Common myeloid progenitor, CD34-positive (primary cell): ENCODE data around the gene PCSK5.

Source experiments
- CTCF ChIA-PET: fragments of 350-600 bp; sonication (Branson Sonifier 250); formaldehyde crosslinking; loops from one replicate; lab custom pipeline; 2021; ENCODE audit warnings: antibody characterized with exemption; lab: Charles Lee
- POLR2A ChIA-PET: fragments of 350-600 bp; sonication (Branson Sonifier 250); formaldehyde crosslinking; loops from one replicate; lab custom pipeline; 2021; ENCODE audit warnings: antibody characterized with exemption; lab: Charles Lee
- DNase-seq, 3 donors: peaks; one replicate each; pipeline versions ENCODE4 v3.0.0 to v3.0.0-alpha.2; 2013
- H3K27ac ChIP-seq, 2 experiments: 1 replicate in 1 of 2; 2 replicates in 1 of 2; pipeline ENCODE4 v1.7.0; 2013; ENCODE audit warnings: inconsistent platforms in 2 of 2, low read length in 2 of 2, mild to moderate bottlenecking in 2 of 2, low read depth in 1 of 2, moderate library complexity in 1 of 2; ENCODE audit not compliant: severe bottlenecking in 2 of 2, insufficient read depth in 1 of 2, poor library complexity in 1 of 2
- H3K27me3 ChIP-seq, 5 experiments: replicated peaks in 2 of 5; 1 replicate in 3 of 5; 2 replicates in 2 of 5; pipeline versions ENCODE4 v1.6.1 to v1.7.0; 2013; ENCODE audit warnings: low read length in 4 of 5, mild to moderate bottlenecking in 2 of 5, moderate library complexity in 2 of 5, inconsistent platforms in 1 of 5; ENCODE audit not compliant: insufficient read depth in 5 of 5, control insufficient read depth in 4 of 5
- H3K36me3 ChIP-seq, 4 experiments: 1 replicate in 2 of 4; 2 replicates in 2 of 4; pipeline versions ENCODE4 v1.6.1 to v1.7.0; 2013; ENCODE audit warnings: low read length in 3 of 4, control low read depth in 1 of 4, mild to moderate bottlenecking in 1 of 4; ENCODE audit not compliant: control insufficient read depth in 4 of 4, insufficient read depth in 4 of 4
- H3K4me1 ChIP-seq, 4 experiments: 1 replicate in 3 of 4; 2 replicates in 1 of 4; pipeline versions ENCODE4 v1.6.1 to v1.7.1; 2013; ENCODE audit warnings: low read length in 3 of 4, mild to moderate bottlenecking in 3 of 4, control low read depth in 1 of 4, inconsistent platforms in 1 of 4, moderate library complexity in 1 of 4; ENCODE audit not compliant: control insufficient read depth in 4 of 4, insufficient read depth in 4 of 4; ENCODE audit errors: control extremely low read depth in 1 of 4
- H3K4me3 ChIP-seq, 7 experiments: 1 replicate in 4 of 7; 2 replicates in 3 of 7; pipeline versions ENCODE4 v1.5.1 to v1.7.0; 2013; ENCODE audit warnings: mild to moderate bottlenecking in 7 of 7, low read length in 6 of 7, moderate library complexity in 6 of 7, inconsistent platforms in 2 of 7, low read depth in 2 of 7, control low read depth in 1 of 7; ENCODE audit not compliant: insufficient read depth in 4 of 7, control insufficient read depth in 1 of 7; ENCODE audit errors: extremely low read depth in 1 of 7
- H3K9me3 ChIP-seq, 5 experiments: 1 replicate in 4 of 5; 2 replicates in 1 of 5; pipeline versions ENCODE4 v1.6.1 to v1.7.1; 2013; ENCODE audit warnings: low read length in 4 of 5, mild to moderate bottlenecking in 2 of 5, inconsistent platforms in 1 of 5, low read depth in 1 of 5, moderate library complexity in 1 of 5; ENCODE audit not compliant: control insufficient read depth in 4 of 5, insufficient read depth in 2 of 5; ENCODE audit errors: control extremely low read depth in 1 of 5
- WGBS: methylation state at CpG from one replicate; pipeline ENCODE4 v1.1.5; 2013; ENCODE audit not compliant: insufficient coverage; 5-methylcytosine and 5-hydroxymethylcytosine counted together

The PCSK5 gene

GRCh38 chr9:76115982-76116646 lies 225.6 kb downstream of the PCSK5 start:
- DNase-seq = no peak
- H3K4me1 ChIP-seq = no peaks in the 10 kb centered on the region
- WGBS = 88% methylated on average over 1 of the region's 2 CpGs
- ChIA-PET CTCF (no interaction called here), POLR2A (no interaction called here)
- H3K9me3 ChIP-seq = no peaks in the 10 kb centered on the region
- no peaks in the 10 kb centered on the region for H3K36me3 ChIP-seq
- no peak overlapping the region for H3K27ac ChIP-seq
- no peaks in the 10 kb centered on the region for H3K27me3 ChIP-seq
- no peak overlapping the region for H3K4me3 ChIP-seq

DNA sequence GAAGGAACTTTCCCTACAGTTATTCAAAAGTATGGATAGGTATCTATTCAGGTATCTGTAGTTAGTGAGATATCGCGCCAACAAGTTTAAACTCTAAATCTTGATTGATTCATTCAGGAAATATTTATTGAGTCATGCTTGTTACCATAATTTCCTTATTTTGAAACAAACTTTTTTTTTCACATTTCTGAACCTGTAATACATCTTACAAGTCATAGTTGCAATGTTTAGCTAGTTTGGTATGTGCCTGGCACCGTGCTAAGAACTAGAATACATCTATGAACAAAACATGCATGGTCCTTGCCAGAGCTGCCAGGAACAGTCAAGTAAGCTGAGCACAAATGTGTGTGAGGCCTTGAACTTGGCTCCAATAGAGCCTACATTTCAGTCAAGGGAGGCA lies 226.4 kb downstream of the PCSK5 start:
- Histone ChIP-seq H3K4me1 (no peaks in the 10 kb centered on the region), H3K4me3 (no peak overlapping the region), H3K27me3 (no peaks in the 10 kb centered on the region), H3K9me3 (no peaks in the 10 kb centered on the region), H3K36me3 (no peaks in the 10 kb centered on the region), H3K27ac (no peak overlapping the region)
- no peak for DNase-seq
- POLR2A ChIA-PET = no interaction called here
- WGBS = 100% methylated on average over 1 of the region's 3 CpGs
- CTCF ChIA-PET = no interaction called here

DNA sequence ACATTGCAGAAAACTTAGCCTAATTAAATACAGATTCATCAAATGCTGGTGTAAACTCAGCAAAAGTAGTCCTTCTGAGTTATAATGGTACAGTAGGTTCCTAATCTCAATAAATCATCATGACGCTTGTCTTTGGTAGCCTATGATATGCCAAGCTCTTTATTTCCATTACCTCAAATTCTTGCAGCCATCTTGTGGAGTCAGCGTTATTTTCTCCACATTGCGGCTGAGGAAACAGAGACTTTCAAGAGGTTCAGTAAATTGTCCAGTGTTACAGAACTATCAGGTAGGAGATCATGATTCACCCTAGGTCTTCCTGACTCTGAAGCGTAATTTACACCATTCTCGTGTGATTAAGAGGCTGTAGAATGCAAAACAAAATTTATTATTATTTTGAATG lies 237.2 kb downstream of the PCSK5 start:
- 95% methylated on average over 4 of the region's 5 CpGs for WGBS
- no peak overlapping the region for H3K27ac ChIP-seq
- no peaks in the 10 kb centered on the region for H3K36me3 ChIP-seq
- H3K4me3 ChIP-seq = no peak overlapping the region
- CTCF ChIA-PET = no interaction called here
- POLR2A ChIA-PET = no interaction called here
- no peaks in the 10 kb centered on the region for H3K4me1 ChIP-seq
- DNase-seq = no peak
- H3K9me3 ChIP-seq = peaks cover 0 to 3% (median 0%) of the 10 kb centered on the region in 5 experiments
- no peaks in the 10 kb centered on the region for H3K27me3 ChIP-seq

DNA sequence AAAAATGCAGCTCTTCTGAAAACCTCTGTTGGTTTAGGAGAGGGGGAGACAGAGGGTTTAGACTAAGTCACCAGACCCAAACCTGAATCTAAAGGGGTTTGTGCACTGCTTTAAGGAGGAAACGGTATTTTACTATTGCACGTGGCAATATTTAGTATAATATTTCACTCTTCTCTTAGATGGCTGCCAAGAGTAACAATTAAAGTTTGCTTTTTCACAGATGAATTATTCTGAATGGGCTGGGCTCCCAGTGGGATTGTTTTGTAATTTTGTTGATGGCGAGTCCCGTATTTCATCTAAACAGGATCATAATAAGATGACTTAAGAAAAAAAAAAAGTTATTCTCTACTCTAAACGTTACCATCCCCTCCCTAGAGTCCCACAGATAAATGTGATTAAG lies 245.4 kb downstream of the PCSK5 start:
- Histone ChIP-seq H3K4me3 (no peak overlapping the region), H3K36me3 (no peaks in the 10 kb centered on the region), H3K27me3 (no peaks in the 10 kb centered on the region), H3K27ac (no peak overlapping the region), H3K9me3 (no peaks in the 10 kb centered on the region), H3K4me1 (no peaks in the 10 kb centered on the region)
- ChIA-PET CTCF (no interaction called here), POLR2A (no interaction called here)
- no CpG with 5 or more reads among the region's 5 CpGs for WGBS
- no peak for DNase-seq

DNA sequence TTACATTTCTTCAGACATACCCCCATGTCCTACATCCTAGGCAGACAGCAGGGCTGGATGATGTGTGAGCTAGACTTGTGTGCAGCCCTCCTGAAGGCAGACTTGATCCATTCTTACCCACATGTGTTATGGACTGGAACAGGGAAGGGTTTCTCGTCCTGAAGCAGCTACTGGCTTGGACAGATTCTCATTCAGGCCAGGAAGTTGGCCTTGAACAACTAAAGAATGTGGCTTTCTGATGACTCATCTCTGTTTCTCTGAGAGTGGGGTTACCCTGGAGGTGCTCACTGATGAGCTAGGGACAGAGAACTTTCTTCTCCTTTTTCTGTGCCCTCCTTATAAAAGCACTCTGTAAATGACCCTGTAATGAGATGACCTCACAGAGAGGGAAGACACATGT lies 246.5 kb downstream of the PCSK5 start:
- Histone ChIP-seq H3K27ac (no peak overlapping the region), H3K27me3 (no peaks in the 10 kb centered on the region), H3K4me1 (no peaks in the 10 kb centered on the region), H3K4me3 (no peak overlapping the region), H3K9me3 (no peaks in the 10 kb centered on the region), H3K36me3 (no peaks in the 10 kb centered on the region)
- DNase-seq = peak in 2 of 3 donors; percentile 47 to 49
- WGBS = 80% methylated on average over 1 of the region's 1 CpG
- ChIA-PET POLR2A (no interaction called here), CTCF (no interaction called here)

- no peak for DNase-seq
- H3K9me3 ChIP-seq = no peaks in the 10 kb centered on the region
- POLR2A ChIA-PET = no interaction called here
- no peak overlapping the region for H3K27ac ChIP-seq
- CTCF ChIA-PET = no interaction called here
- no peak overlapping the region for H3K4me3 ChIP-seq
- no CpG with 5 or more reads among the region's 5 CpGs for WGBS
- H3K36me3 ChIP-seq = no peaks in the 10 kb centered on the region
- no peaks in the 10 kb centered on the region for H3K27me3 ChIP-seq
- peaks cover 0 to 1% (median 0%) of the 10 kb centered on the region in 4 experiments for H3K4me1 ChIP-seq
These were observed 247.5 kb downstream of the PCSK5 start for GRCh38 chr9:76137931-76138330.

DNA sequence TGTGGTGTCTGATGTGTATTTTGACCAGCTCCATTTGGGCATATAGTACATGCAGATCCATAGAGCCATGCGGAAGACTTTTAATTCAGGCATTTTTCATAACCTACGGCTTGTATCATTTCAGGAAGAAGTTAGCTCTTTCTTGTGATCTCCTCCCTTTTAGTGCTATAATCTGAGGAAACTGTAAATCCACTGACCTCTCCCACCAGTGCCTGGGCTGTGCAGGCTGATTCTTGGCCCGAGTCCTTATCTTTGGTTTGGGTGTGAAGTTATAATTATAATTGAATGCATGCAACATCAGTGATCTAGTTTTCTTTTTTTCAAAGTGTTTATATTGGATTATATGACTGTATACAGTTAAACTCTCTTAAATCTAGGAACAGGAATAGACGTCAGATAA lies 247.9 kb downstream of the PCSK5 start:
- DNase-seq = no peak
- 100% methylated on average over 1 of the region's 4 CpGs for WGBS
- Histone ChIP-seq H3K4me1 (peaks cover 0 to 6% (median 0%) of the 10 kb centered on the region in 4 experiments), H3K9me3 (no peaks in the 10 kb centered on the region), H3K27ac (no peak overlapping the region), H3K36me3 (no peaks in the 10 kb centered on the region), H3K27me3 (no peaks in the 10 kb centered on the region), H3K4me3 (no peak overlapping the region)
- ChIA-PET POLR2A (no interaction called here), CTCF (no interaction called here)
